ENCODE measurements around the gene RPL6. TPM values are rescaled to one million over a fixed set of nuclear protein-coding genes. Genes with fewer than 3 reads are reported as not detected.
"Not testable (repeated sequence)": the region's sequence is repeated elsewhere in the genome, so short reads cannot be mapped to it uniquely, and the experiment has no call there.

RPL6 gene
- total RNA-seq, 4 donors from 2014 or later: 947 to 1,918 (median 1,526) TPM

- Histone ChIP-seq H3K4me1 (no peaks in the 10 kb centered on the region), H3K27me3 (no peaks in the 10 kb centered on the region), H3K4me3 (no peak overlapping the region), H3K36me3 (peaks cover 0 to 97% of the 10 kb centered on the region in 2 donors), H3K27ac (no peak overlapping the region), H3K9me3 (no peaks in the 10 kb centered on the region)
- WGBS, 2 donors (ENCODE audit: low coverage in 1 of 2): 85 to 95% methylated on average over 4 of the region's 4 CpGs
- TF ChIP-seq CTCF (IDR thresholded peaks at IDR 0.05) (no peak), POLR2A (IDR thresholded peaks at IDR 0.05) (no peak), POLR2AphosphoS5 (IDR thresholded peaks at IDR 0.05) (no peak), EP300 (IDR thresholded peaks at IDR 0.05) (no peak)
- no peak for ATAC-seq
Observed at GRCh38 chr12:112450725-112451124, 41.3 kb upstream of the RPL6 start.

GRCh38 chr12:112448165-112448564 is 38.8 kb upstream of the RPL6 start:
- 85 to 86% methylated on average over 2 of the region's 2 CpGs for WGBS, 2 donors (ENCODE audit: low coverage in 1 of 2)
- not testable (repeated sequence) for H3K27ac ChIP-seq, H3K4me3 ChIP-seq, H3K9me3 ChIP-seq, H3K4me1 ChIP-seq, H3K27me3 ChIP-seq
- peak; percentile 51 for ATAC-seq
- peaks cover 0 to 75% of the 10 kb centered on the region in 2 donors for H3K36me3 ChIP-seq

- Histone ChIP-seq H3K36me3 (peaks cover 0 to 64% of the 10 kb centered on the region in 2 donors), H3K4me1 (no peaks in the 10 kb centered on the region), H3K27me3 (no peaks in the 10 kb centered on the region), H3K27ac (no peak overlapping the region), H3K9me3 (no peaks in the 10 kb centered on the region), H3K4me3 (no peak overlapping the region)
- WGBS, 2 donors (ENCODE audit: low coverage in 1 of 2): 74 to 82% methylated on average over 3 of the region's 3 CpGs
- TF ChIP-seq CTCF (IDR thresholded peaks at IDR 0.05): no peak
- TF ChIP-seq EP300 (IDR thresholded peaks at IDR 0.05): no peak
- no peak for TF ChIP-seq POLR2AphosphoS5 (IDR thresholded peaks at IDR 0.05)
- no peak for TF ChIP-seq POLR2A (IDR thresholded peaks at IDR 0.05)
- ATAC-seq: no peak
Observed at GRCh38 chr12:112447106-112447505, 37.7 kb upstream of the RPL6 start.

- no peak for TF ChIP-seq CTCF (IDR thresholded peaks at IDR 0.05)
- TF ChIP-seq POLR2A (IDR thresholded peaks at IDR 0.05): no peak
- no peak for TF ChIP-seq EP300 (IDR thresholded peaks at IDR 0.05)
- no peak for TF ChIP-seq POLR2AphosphoS5 (IDR thresholded peaks at IDR 0.05)
- H3K27me3 ChIP-seq: no peaks in the 10 kb centered on the region
- no peaks in the 10 kb centered on the region for H3K9me3 ChIP-seq
- no peak overlapping the region for H3K4me3 ChIP-seq
- H3K36me3 ChIP-seq: peaks cover 0 to 55% of the 10 kb centered on the region in 2 donors
- no peak for ATAC-seq
- H3K27ac ChIP-seq: no peak overlapping the region
- 74 to 82% methylated on average over 2 to 3 of the region's 3 CpGs for WGBS, 2 donors (ENCODE audit: low coverage in 1 of 2)
- no peaks in the 10 kb centered on the region for H3K4me1 ChIP-seq
Observed at GRCh38 chr12:112446008-112446725, 36.8 kb upstream of the RPL6 start.

GRCh38 chr12:112443916-112444315 is 34.5 kb upstream of the RPL6 start:
- 93 to 100% methylated on average over 2 to 4 of the region's 4 CpGs for WGBS, 2 donors (ENCODE audit: low coverage in 1 of 2)
- no peak for ATAC-seq
- no peak overlapping the region for H3K4me3 ChIP-seq
- H3K27me3 ChIP-seq: no peaks in the 10 kb centered on the region
- H3K9me3 ChIP-seq: no peaks in the 10 kb centered on the region
- H3K27ac ChIP-seq: no peak overlapping the region
- TF ChIP-seq POLR2A (IDR thresholded peaks at IDR 0.05) (no peak), POLR2AphosphoS5 (IDR thresholded peaks at IDR 0.05) (no peak), CTCF (IDR thresholded peaks at IDR 0.05) (no peak), EP300 (IDR thresholded peaks at IDR 0.05) (no peak)
- peaks cover 0 to 12% (median 0%) of the 10 kb centered on the region in 3 donors for H3K4me1 ChIP-seq
- peaks cover 0 to 32% of the 10 kb centered on the region in 2 donors for H3K36me3 ChIP-seq

GRCh38 chr12:112440653-112441052 is 31.2 kb upstream of the RPL6 start:
- H3K4me3 ChIP-seq, H3K27ac ChIP-seq, H3K27me3 ChIP-seq, H3K9me3 ChIP-seq, ATAC-seq, H3K36me3 ChIP-seq: not testable (repeated sequence)
- 90 to 96% methylated on average over 4 of the region's 9 CpGs for WGBS, 2 donors (ENCODE audit: low coverage in 1 of 2)
- peaks cover 0 to 18% (median 0%) of the 10 kb centered on the region in 3 donors for H3K4me1 ChIP-seq
